ENCODE measurements around the gene ZC3H10.
A peak's percentile ranks its signal among the peaks of the same experiment; 100 is the strongest.

The ZC3H10 gene

GRCh38 chr12:56128670-56129205 lies 10.7 kb downstream of the ZC3H10 start:
- DNase-seq, result no peak

GRCh38 chr12:56129206-56129941 lies 11.3 kb downstream of the ZC3H10 start:
- DNase-seq, result no peak

- DNase-seq, result no peak
Measured at GRCh38 chr12:56129942-56130495, 12.0 kb downstream of the ZC3H10 start.

- DNase-seq, result no peak
Measured at GRCh38 chr12:56130876-56131275, 12.8 kb downstream of the ZC3H10 start.

- no peak for DNase-seq
Measured at GRCh38 chr12:56134897-56135296, 16.8 kb downstream of the ZC3H10 start.

GRCh38 chr12:56137853-56138571 lies 19.9 kb downstream of the ZC3H10 start:
- DNase-seq, result no peak

GRCh38 chr12:56141946-56142784 lies 24.1 kb downstream of the ZC3H10 start:
- DNase-seq, result no peak

- DNase-seq, result no peak
Measured at GRCh38 chr12:56143217-56143616, 25.2 kb downstream of the ZC3H10 start.

- no peak for DNase-seq
Measured at GRCh38 chr12:56143870-56144269, 25.8 kb downstream of the ZC3H10 start.

GRCh38 chr12:56145217-56145616 lies 27.2 kb downstream of the ZC3H10 start:
- DNase-seq, result no peak

GRCh38 chr12:56146492-56147460 lies 28.7 kb downstream of the ZC3H10 start:
- DNase-seq, result no peak

GRCh38 chr12:56150563-56150962 lies 32.5 kb downstream of the ZC3H10 start:
- DNase-seq, result no peak

GRCh38 chr12:56151672-56152131 lies 33.6 kb downstream of the ZC3H10 start:
- DNase-seq, result no peak

GRCh38 chr12:56152132-56152755 lies 34.2 kb downstream of the ZC3H10 start, which contains the start of gene MYL6B:
MYL6B (plus strand) TSS chr12:56152587; CDS start chr12:56153919, 1,332 bp downstream.
- DNase-seq, result peak; percentile 88

- no peak for DNase-seq
Measured at GRCh38 chr12:56152756-56153677, 35.0 kb downstream of the ZC3H10 start.

- DNase-seq, result no peak
Measured at GRCh38 chr12:56153678-56154065, 35.6 kb downstream of the ZC3H10 start.

GRCh38 chr12:56154246-56154771 lies 36.2 kb downstream of the ZC3H10 start:
- no peak for DNase-seq

GRCh38 chr12:56154818-56155217 lies 36.8 kb downstream of the ZC3H10 start:
- no peak for DNase-seq

- no peak for DNase-seq
Measured at GRCh38 chr12:56155256-56155845, 37.3 kb downstream of the ZC3H10 start.

Data from NCI-H2107 (cell line).